ENCODE data around the gene SLC38A10. TPM values are rescaled to one million over a fixed set of nuclear protein-coding genes. Genes with fewer than 3 reads are reported as not detected.
A peak's percentile ranks its signal among the peaks of the same experiment; 100 is the strongest.

Gene SLC38A10
- total and polyA plus RNA-seq, 10 of the 15 experiments (the other 5 are each of a cell fraction or from before 2014, with no cell fraction given): 0.52 to 67.9 (median 22.1) TPM

DNA sequence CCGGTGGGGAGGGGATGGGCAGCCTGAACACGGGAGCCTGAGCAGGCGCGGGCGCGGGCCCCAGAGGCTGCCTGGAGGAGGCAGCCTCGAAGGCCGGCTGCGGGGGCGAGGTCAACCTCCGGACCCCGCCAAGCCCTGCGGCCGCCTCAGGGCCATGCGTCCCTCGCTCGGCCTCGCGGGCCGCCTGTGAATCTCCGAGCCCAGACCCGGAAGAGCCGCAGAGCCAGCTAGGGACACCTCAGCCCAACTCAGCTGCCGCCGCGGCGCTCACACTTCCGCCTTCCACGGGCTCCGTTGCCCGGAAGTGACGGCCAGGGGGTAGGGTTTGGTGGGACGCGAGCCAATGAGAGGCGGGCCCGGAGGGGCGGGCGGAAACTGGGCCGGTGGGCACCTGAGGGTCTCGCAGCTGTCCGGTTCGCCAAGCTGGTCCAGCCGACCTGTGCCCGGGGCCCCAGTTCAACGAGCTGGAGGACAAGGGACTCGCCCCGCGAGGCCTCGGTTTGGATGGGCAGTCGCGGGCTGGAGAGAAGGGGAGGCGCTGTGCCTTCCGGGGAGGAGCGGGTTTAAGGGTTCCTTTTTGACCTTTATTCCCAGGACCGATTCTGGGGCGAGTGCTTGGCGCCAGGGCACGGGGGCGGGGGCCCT is at the start of gene SLC38A10 (continued):
- TF ChIP-seq, protein P1, sequence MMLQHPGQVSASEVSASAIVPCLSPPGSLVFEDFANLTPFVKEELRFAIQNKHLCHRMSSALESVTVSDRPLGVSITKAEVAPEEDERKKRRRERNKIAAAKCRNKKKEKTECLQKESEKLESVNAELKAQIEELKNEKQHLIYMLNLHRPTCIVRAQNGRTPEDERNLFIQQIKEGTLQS (IDR thresholded peaks at IDR 0.05; ENCODE audit: borderline replicate concordance, extremely low read depth, low read depth, low read length): no peak
- TF ChIP-seq, protein P2, sequence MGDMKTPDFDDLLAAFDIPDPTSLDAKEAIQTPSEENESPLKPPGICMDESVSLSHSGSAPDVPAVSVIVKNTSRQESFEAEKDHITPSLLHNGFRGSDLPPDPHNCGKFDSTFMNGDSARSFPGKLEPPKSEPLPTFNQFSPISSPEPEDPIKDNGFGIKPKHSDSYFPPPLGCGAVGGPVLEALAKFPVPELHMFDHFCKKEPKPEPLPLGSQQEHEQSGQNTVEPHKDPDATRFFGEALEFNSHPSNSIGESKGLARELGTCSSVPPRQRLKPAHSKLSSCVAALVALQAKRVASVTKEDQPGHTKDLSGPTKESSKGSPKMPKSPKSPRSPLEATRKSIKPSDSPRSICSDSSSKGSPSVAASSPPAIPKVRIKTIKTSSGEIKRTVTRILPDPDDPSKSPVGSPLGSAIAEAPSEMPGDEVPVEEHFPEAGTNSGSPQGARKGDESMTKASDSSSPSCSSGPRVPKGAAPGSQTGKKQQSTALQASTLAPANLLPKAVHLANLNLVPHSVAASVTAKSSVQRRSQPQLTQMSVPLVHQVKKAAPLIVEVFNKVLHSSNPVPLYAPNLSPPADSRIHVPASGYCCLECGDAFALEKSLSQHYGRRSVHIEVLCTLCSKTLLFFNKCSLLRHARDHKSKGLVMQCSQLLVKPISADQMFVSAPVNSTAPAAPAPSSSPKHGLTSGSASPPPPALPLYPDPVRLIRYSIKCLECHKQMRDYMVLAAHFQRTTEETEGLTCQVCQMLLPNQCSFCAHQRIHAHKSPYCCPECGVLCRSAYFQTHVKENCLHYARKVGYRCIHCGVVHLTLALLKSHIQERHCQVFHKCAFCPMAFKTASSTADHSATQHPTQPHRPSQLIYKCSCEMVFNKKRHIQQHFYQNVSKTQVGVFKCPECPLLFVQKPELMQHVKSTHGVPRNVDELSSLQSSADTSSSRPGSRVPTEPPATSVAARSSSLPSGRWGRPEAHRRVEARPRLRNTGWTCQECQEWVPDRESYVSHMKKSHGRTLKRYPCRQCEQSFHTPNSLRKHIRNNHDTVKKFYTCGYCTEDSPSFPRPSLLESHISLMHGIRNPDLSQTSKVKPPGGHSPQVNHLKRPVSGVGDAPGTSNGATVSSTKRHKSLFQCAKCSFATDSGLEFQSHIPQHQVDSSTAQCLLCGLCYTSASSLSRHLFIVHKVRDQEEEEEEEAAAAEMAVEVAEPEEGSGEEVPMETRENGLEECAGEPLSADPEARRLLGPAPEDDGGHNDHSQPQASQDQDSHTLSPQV (IDR thresholded peaks at IDR 0.05): peak; percentile 56; the same call in 1 of the 2 replicates
- no peak for TF ChIP-seq EED (IDR thresholded peaks at IDR 0.05; ENCODE audit: low read depth)
- TF ChIP-seq, protein P3, sequence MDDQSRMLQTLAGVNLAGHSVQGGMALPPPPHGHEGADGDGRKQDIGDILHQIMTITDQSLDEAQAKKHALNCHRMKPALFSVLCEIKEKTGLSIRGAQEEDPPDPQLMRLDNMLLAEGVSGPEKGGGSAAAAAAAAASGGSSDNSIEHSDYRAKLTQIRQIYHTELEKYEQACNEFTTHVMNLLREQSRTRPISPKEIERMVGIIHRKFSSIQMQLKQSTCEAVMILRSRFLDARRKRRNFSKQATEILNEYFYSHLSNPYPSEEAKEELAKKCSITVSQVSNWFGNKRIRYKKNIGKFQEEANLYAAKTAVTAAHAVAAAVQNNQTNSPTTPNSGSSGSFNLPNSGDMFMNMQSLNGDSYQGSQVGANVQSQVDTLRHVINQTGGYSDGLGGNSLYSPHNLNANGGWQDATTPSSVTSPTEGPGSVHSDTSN (IDR thresholded peaks at IDR 0.05; ENCODE audit: insufficient replicate concordance, low read depth, low read length): peak; percentile 16
- peak; percentile 74 for TF ChIP-seq SPI1 (IDR thresholded peaks at IDR 0.05; ENCODE audit: borderline replicate concordance, insufficient read depth, low read depth, low read length)
- TF ChIP-seq, protein P4, sequence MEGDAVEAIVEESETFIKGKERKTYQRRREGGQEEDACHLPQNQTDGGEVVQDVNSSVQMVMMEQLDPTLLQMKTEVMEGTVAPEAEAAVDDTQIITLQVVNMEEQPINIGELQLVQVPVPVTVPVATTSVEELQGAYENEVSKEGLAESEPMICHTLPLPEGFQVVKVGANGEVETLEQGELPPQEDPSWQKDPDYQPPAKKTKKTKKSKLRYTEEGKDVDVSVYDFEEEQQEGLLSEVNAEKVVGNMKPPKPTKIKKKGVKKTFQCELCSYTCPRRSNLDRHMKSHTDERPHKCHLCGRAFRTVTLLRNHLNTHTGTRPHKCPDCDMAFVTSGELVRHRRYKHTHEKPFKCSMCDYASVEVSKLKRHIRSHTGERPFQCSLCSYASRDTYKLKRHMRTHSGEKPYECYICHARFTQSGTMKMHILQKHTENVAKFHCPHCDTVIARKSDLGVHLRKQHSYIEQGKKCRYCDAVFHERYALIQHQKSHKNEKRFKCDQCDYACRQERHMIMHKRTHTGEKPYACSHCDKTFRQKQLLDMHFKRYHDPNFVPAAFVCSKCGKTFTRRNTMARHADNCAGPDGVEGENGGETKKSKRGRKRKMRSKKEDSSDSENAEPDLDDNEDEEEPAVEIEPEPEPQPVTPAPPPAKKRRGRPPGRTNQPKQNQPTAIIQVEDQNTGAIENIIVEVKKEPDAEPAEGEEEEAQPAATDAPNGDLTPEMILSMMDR (IDR thresholded peaks at IDR 0.05 in 2 of 3, conservative IDR thresholded peaks at IDR 0.05 in 1 of 3; ENCODE audit: control insufficient read depth in 2 of 3, extremely low read depth in 1 of 3, insufficient read depth in 1 of 3, low read depth in 3 of 3, low read length in 3 of 3): no peak
- TF ChIP-seq NBN (IDR thresholded peaks at IDR 0.05): 0 out of 2 replicates have a peak, but pooled peaks have one; percentile 40
- TF ChIP-seq FOS (IDR thresholded peaks at IDR 0.05; ENCODE audit: borderline replicate concordance, extremely low read depth, insufficient read length): no peak
- TF ChIP-seq YBX1 (IDR thresholded peaks at IDR 0.05): no peak
- TF ChIP-seq SRF (IDR thresholded peaks at IDR 0.05; ENCODE audit: low read depth in 2 of 2, low read length in 2 of 2): peak; percentile 35 to 36; a peak in 2 of 4 replicates
- peak; percentile 88 for TF ChIP-seq CREB1 (IDR thresholded peaks at IDR 0.05; ENCODE audit: low read depth)
- no peak for TF ChIP-seq EZH2 (IDR thresholded peaks at IDR 0.05; ENCODE audit: borderline replicate concordance, control insufficient read depth, low read depth, low read length)
- TF ChIP-seq SMARCA5 (IDR thresholded peaks at IDR 0.05): peak; percentile 79
- no peak for TF ChIP-seq JUNB (IDR thresholded peaks at IDR 0.05)
- TF ChIP-seq MYB (IDR thresholded peaks at IDR 0.05; ENCODE audit: borderline replicate concordance, low read depth, low read length): no peak
- no peak for TF ChIP-seq SREBF2 (IDR thresholded peaks at IDR 0.05; ENCODE audit: low read length)
- TF ChIP-seq IKZF2 (IDR thresholded peaks at IDR 0.05): no peak; a peak in 1 of 4 replicates
- no peak for TF ChIP-seq RAD51 (IDR thresholded peaks at IDR 0.05)
- TF ChIP-seq, protein P5, sequence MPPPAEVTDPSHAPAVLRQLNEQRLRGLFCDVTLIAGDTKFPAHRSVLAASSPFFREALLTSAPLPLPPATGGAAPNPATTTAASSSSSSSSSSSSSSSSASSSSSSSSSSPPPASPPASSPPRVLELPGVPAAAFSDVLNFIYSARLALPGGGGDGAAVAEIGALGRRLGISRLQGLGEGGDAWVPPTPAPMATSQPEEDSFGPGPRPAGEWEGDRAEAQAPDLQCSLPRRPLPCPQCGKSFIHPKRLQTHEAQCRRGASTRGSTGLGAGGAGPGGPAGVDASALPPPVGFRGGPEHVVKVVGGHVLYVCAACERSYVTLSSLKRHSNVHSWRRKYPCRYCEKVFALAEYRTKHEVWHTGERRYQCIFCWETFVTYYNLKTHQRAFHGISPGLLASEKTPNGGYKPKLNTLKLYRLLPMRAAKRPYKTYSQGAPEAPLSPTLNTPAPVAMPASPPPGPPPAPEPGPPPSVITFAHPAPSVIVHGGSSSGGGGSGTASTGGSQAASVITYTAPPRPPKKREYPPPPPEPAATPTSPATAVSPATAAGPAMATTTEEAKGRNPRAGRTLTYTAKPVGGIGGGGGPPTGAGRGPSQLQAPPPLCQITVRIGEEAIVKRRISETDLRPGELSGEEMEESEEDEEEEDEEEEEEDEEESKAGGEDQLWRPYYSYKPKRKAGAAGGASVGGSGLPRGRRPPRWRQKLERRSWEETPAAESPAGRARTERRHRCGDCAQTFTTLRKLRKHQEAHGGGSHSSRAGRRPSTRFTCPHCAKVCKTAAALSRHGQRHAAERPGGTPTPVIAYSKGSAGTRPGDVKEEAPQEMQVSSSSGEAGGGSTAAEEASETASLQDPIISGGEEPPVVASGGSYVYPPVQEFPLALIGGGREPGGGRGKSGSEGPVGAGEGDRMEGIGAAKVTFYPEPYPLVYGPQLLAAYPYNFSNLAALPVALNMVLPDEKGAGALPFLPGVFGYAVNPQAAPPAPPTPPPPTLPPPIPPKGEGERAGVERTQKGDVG (CRISPR knock-in tag; IDR thresholded peaks at IDR 0.05): no peak
